ENCODE results near the gene HNRNPLL.
"Not testable (repeated sequence)": the region's sequence is repeated elsewhere in the genome, so short reads cannot be mapped to it uniquely, and the experiment has no call there.

DNA sequence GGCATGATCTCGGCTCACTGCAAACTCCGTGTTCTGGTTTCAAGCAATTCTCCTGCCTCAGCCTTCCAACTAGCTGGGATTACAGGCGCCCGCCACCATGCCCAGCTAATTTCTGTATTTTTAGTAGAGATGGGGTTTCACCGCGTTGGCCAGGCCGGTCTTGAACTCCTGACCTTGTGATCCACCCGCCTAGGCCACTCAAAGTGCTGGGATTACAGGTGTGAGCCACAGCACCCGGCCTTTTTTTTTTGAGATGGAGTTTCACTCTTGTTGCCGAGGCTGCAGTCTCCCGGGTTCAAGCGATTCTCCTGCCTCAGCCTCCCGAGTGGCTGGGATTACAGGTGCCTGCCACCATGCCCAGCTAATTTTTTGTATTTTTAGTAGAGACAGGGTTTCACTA is 65.4 kb downstream of the HNRNPLL start:
- not testable (repeated sequence) for TF ChIP-seq POLR2AphosphoS5 (IDR thresholded peaks at IDR 0.05; ENCODE audit: borderline replicate concordance, low read depth, low read length); EZH2 (IDR thresholded peaks at IDR 0.05)

Data from SK-N-MC (cell line).